Endometrial microvascular endothelial cells (primary cell): ENCODE results near the gene ATP8B4. TPM values are rescaled to one million over a fixed set of nuclear protein-coding genes. Genes with fewer than 3 reads are reported as not detected.
"Not testable (repeated sequence)": the region's sequence is repeated elsewhere in the genome, so short reads cannot be mapped to it uniquely, and the experiment has no call there.

Experiments
- in situ Hi-C: cut with HindIII; loops from 2 replicates; pipeline ENCODE4 v1.10.0; 2017; ENCODE audit warnings: low sequenced_read_pairs, low pct_unique_long_range_greater_than_20kb; ENCODE audit errors: inconsistent ontology term
- total RNA-seq: library from RNA; depleted of rRNA; stranded (reverse); fragments of >200 nt; gene quantifications from one replicate; pipeline ENCODE4 v1.2.3, GENCODE V29; 2015; ENCODE audit errors: inconsistent ontology term

ATP8B4 gene
- total RNA-seq, 1 donor from 2014 or later = not detected

DNA sequence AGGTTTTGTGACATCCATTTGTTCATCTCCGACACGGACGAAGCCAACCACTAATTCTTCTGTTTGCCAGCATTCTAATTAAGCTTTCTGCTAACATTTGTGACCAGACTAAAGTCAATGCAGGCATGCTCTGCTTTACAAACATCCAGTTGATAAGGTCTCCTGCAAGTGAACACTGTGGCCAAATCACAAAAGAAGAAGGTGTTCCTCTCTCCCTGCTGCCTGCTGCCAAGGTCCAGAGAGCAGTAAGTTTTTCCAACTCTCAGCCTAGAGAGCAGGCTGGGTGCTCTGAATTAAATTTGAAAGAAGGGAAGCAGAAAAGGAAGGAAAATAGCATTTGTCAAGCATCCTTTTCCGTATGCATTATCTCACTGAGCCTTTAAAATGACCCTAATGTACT, 133.6 kb downstream of the ATP8B4 start:
- in situ Hi-C loops = no loop called here

DNA sequence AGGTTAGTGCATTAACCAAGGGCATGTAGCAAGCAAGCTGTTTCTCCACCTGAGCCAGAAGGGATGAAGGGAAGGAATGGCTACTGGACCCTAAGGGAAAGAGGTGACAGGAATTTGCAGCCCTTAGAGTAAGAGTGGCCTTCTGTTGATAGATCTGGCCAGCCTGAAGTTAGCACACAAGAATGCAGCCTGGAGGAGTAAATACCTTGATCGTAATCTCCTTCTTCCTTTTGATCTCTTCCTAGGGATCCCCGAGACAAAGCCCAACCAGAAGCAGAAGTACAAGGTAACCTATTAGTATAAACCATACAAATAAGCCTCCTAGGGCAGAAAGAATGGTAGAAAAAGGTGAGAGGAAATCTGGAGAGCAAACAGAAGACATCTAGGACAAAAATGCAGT, 134.6 kb downstream of the ATP8B4 start:
- in situ Hi-C loops = no loop called here

- in situ Hi-C loops = no loop called here
These were observed 136.4 kb downstream of the ATP8B4 start for GRCh38 chr15:49982584-49982983.

- in situ Hi-C loops = no loop called here
These were observed 139.2 kb downstream of the ATP8B4 start for GRCh38 chr15:49979705-49980382.

- in situ Hi-C loops = no loop called here
These were observed 140.9 kb downstream of the ATP8B4 start for GRCh38 chr15:49978121-49978520.

- in situ Hi-C loops = no loop called here
These were observed 141.7 kb downstream of the ATP8B4 start for GRCh38 chr15:49977306-49977705.

DNA sequence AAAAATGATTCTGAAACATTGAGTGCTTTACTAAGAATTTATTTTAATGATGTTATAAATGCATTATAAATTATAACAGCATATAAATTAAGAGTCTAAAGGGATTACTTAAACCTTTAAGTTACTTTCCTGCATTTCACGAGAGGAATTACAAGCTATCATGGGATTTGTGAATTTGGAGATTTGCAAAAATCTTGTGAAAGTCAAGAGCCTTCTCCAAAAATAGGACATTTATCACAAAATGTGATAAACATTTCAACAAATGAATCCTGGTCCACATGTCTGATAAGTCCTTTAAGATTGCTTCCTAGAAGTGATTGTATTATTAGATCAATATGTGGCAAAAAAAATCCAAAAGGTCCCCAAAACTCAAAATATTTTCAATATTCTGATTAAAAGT, 154.5 kb downstream of the ATP8B4 start:
- in situ Hi-C loops = no loop called here

DNA sequence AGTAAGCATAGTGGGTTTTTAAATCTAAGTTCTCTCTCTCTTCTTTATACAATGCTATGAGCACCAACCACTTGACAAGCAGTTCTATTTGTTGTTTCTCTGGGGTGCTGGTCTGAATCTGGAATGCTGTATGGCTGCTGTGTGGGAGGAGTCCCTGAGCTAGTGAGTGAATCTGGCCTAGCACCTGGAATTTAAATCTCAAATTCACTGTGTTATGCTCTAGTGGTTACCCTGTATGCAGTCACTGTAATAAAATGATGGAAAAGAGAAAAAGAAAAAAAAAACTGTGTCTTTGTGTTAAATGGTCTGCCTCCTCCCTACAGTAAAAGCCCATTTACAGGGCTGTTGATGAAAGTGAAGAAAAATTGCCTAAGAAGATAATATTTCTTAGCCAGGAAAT, 155.0 kb downstream of the ATP8B4 start:
- in situ Hi-C loops = no loop called here

- in situ Hi-C loops = not testable (repeated sequence)
These were observed 155.8 kb downstream of the ATP8B4 start for GRCh38 chr15:49963033-49963772.

GRCh38 chr15:49962044-49962602, 156.9 kb downstream of the ATP8B4 start:
- in situ Hi-C loops = no loop called here

- in situ Hi-C loops = no loop called here
These were observed 165.6 kb downstream of the ATP8B4 start for GRCh38 chr15:49953421-49953820.

DNA sequence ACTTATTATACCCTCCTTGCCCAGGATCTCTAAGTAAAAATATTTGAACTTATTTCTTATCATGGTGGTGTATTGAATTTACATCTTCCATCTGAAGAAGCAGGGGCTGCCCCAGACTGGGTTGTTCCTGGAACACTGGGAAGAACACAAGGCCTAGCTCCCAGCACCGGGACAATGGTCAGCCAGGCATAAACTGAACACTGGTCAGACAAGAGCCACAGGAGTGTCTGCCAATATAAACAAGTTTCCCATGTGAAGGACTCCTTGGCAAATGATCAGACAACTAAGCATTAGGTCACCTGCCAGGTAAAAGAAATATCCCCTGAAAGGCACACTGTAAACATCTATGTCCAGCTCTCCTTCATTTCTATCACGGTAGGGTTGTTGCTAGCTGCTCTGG, 172.4 kb downstream of the ATP8B4 start:
- in situ Hi-C loops = no loop called here

- in situ Hi-C loops = no loop called here
These were observed 184.5 kb downstream of the ATP8B4 start for GRCh38 chr15:49934487-49934886.

GRCh38 chr15:49927189-49927861, 191.7 kb downstream of the ATP8B4 start:
- in situ Hi-C loops = no loop called here

DNA sequence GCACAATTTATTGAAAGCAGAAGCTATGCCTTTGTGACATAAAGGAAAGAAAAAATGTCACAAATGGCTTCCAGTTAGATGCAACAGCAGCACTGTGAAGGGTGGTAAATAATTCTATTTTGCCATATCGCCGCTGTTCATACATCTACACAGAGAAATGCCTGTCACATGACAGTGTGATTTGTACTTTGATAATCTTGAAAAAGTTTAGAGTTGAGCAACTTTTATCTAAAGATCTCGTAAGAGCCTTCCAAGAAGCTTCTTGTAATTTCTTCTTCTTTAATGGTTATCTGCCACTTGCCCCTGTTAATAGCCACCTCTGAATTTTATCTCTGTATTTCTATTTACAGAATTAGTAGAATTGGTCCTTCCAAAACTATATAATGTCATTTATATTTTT, 192.3 kb downstream of the ATP8B4 start:
- in situ Hi-C loops = no loop called here

- in situ Hi-C loops = no loop called here
These were observed 195.4 kb downstream of the ATP8B4 start for GRCh38 chr15:49923671-49924070.

- in situ Hi-C loops = no loop called here
These were observed 200.0 kb downstream of the ATP8B4 start for GRCh38 chr15:49919034-49919433.

- in situ Hi-C loops = no loop called here
These were observed 200.9 kb downstream of the ATP8B4 start for GRCh38 chr15:49918121-49918520.

DNA sequence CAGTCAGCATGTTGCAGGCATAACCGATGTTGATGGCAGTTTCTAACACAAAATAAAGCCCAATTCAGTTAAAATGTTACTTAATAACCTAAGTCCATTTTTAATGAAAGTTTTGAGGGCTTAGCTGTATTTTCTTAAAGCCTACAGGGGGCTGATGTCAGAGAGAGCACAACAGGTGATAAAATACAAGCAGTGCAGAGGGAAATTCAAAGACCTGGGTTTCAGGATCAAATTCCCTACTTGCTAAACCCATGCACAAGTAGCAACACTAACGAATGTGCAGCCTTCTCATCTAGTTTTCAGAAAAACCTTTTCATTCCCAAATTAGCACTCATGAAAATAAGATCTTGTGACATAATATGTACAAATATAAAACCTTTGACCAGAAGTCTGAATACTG, 202.0 kb downstream of the ATP8B4 start:
- in situ Hi-C loops = no loop called here

DNA sequence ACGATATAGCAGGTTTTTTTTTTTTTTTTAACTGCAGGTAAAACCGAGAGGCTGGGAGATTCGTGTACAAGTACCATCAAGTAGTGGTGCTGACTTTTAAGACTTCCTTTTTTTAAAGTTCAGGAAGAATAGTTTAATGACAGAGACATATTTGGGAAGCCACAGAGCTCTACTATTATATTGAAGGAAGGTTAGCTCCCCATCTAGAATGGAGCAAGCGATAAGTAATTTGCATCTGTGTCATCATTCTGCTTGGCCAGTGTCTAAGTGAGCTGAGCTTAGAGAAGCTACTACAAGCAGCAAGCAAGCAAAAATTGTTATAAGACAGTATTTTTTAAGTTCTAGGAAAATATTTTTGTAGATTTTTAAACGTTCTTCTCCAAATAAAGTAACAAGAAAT, 203.2 kb downstream of the ATP8B4 start:
- in situ Hi-C loops = no loop called here
